K562 (cell line): ENCODE measurements around the gene CAPN10. TPM values are rescaled to one million over a fixed set of nuclear protein-coding genes. Genes with fewer than 3 reads are reported as not detected.

Experiments used
- ATAC-seq: fragments of 200-7000 bp; cut with Tn5 transposase; 3 replicates; pipeline ENCODE4 v1.9.1; 2020; ENCODE audit warnings: moderate library complexity
- BruUV-seq: library from RNA; stranded (reverse); fragments of 400-500 nt; replicated peaks from 2 replicates; lab custom pipeline; 2021; lab: Mats Ljungman, UMichigan
- CTCF ChIA-PET: fragments of 300-600 bp; formaldehyde crosslinking; extraction: SDS; loops from one replicate; lab custom pipeline; 2021; ENCODE audit warnings: low intra/inter-chr PET ratio; lab: Yijun Ruan, JAX
- POLR2A ChIA-PET: fragments of 300-600, 350-650 bp; sonication (Branson Sonifier 250); formaldehyde crosslinking; extraction: SDS; loops from one replicate; lab custom pipeline; 2021; ENCODE audit warnings: antibody characterized with exemption, inconsistent platforms; lab: Yijun Ruan, JAX
- DNase-seq, 4 experiments: peaks; one replicate each; pipeline versions ENCODE4 v3.0.0 to v3.0.0-alpha.2; 2011 to 2018; ENCODE audit warnings: low spot score in 3 of 4, mixed read lengths in 3 of 4; ENCODE audit errors: extremely low read depth in 1 of 4
- FAIRE-seq: peaks from 2 replicates; lab custom pipeline; 2011; peaks lifted over from hg19 to GRCh38; lab: Jason Lieb, UNC
- H2AFZ ChIP-seq: 2 replicates; pipeline ENCODE4 v1.6.0; 2011; ENCODE audit warnings: low read depth, low read length, control low read depth, inconsistent platforms
- H3K27ac ChIP-seq: fragments of 200-600 bp; 3 replicates; pipeline ENCODE4 v1.8.0; 2011; ENCODE audit warnings: low read depth, mild to moderate bottlenecking, control low read depth, inconsistent platforms, low read length, moderate library complexity, mixed read lengths; ENCODE audit errors: extremely low read depth
- H3K27me3 ChIP-seq, 2 experiments: fragments of 300-600 bp in 1 of 2; 2 replicates in 1 of 2; 3 replicates in 1 of 2; pipeline versions ENCODE4 v1.6.0 to v1.8.0; 2011; ENCODE audit warnings: inconsistent platforms in 2 of 2, low read length in 2 of 2, mild to moderate bottlenecking in 1 of 2, mixed read lengths in 1 of 2, moderate library complexity in 1 of 2; ENCODE audit not compliant: control insufficient read depth in 2 of 2, insufficient read depth in 2 of 2
- H3K36me3 ChIP-seq: fragments of 300-600 bp; 3 replicates; pipeline ENCODE4 v1.8.0; 2011; ENCODE audit warnings: mild to moderate bottlenecking, low read length, inconsistent platforms; ENCODE audit not compliant: control insufficient read depth, insufficient read depth
- H3K4me1 ChIP-seq, 2 experiments: fragments of 200-600 bp in 1 of 2; replicated peaks in 1 of 2; 2 replicates in 1 of 2; 3 replicates in 1 of 2; pipeline versions ENCODE4 v1.5.1 to v1.8.0; 2011; ENCODE audit warnings: inconsistent platforms in 2 of 2, low read length in 2 of 2, mild to moderate bottlenecking in 1 of 2, mixed read lengths in 1 of 2, moderate library complexity in 1 of 2; ENCODE audit not compliant: control insufficient read depth in 2 of 2, insufficient read depth in 2 of 2
- H3K4me2 ChIP-seq: 2 replicates; pipeline ENCODE4 v1.6.1; 2011; ENCODE audit warnings: low read length, control low read depth, inconsistent platforms, mixed read lengths; ENCODE audit not compliant: insufficient read depth
- H3K4me3 ChIP-seq: fragments of 200-600 bp; sonication (generic), shearing (Covaris generic); 2 replicates; pipeline ENCODE4 v1.5.1; 2016; ENCODE audit warnings: control low read depth, inconsistent platforms
- H3K79me2 ChIP-seq: fragments of 200-600 bp; 3 replicates; pipeline ENCODE4 v1.8.0; 2011; ENCODE audit warnings: low read length, inconsistent platforms; ENCODE audit not compliant: control insufficient read depth, insufficient read depth
- H3K9ac ChIP-seq, 2 experiments: 2 replicates each; pipeline versions ENCODE4 v1.6.0 to v1.6.1; 2011; ENCODE audit warnings: low read depth in 2 of 2, low read length in 2 of 2, control low read depth in 1 of 2, inconsistent platforms in 1 of 2, mild to moderate bottlenecking in 1 of 2, mixed read lengths in 1 of 2; ENCODE audit not compliant: insufficient read depth in 1 of 2
- H3K9me1 ChIP-seq: one replicate; pipeline ENCODE4 v1.6.0; 2011; ENCODE audit warnings: inconsistent platforms, mild to moderate bottlenecking, low read length, moderate library complexity; ENCODE audit not compliant: control insufficient read depth, insufficient read depth
- H3K9me3 ChIP-seq: replicated peaks from 2 replicates; pipeline ENCODE4 v1.5.1; 2011; ENCODE audit warnings: low read depth, low read length, inconsistent platforms; ENCODE audit not compliant: control insufficient read depth, insufficient read depth
- H4K20me1 ChIP-seq: replicated peaks from 2 replicates; pipeline ENCODE4 v1.6.1; 2011; ENCODE audit warnings: low read length, inconsistent platforms, mixed read lengths; ENCODE audit not compliant: control insufficient read depth, insufficient read depth
- LCOR ChIP-seq: sonication (generic); formaldehyde crosslinking; IDR thresholded peaks from 2 replicates; pipeline ENCODE4 v1.8.0; 2022; ENCODE audit warnings: mild to moderate bottlenecking, missing genetic modification reagents
- MAZ ChIP-seq, 2 experiments: fragments of 450-650 bp in 1 of 2; sonication (generic) in 1 of 2; formaldehyde crosslinking; IDR thresholded peaks in 1 of 2; conservative IDR thresholded peaks in 1 of 2; 2 replicates each; pipeline versions ENCODE4 v1.4.0 to v1.5.0; 2020; ENCODE audit warnings: mild to moderate bottlenecking in 1 of 2, missing genetic modification reagents in 1 of 2
- MED1 ChIP-seq: sonication (generic); formaldehyde crosslinking; IDR thresholded peaks from 2 replicates; pipeline ENCODE4 v1.8.1; 2023; ENCODE audit warnings: missing genetic modification reagents, borderline replicate concordance
- MEIS2 ChIP-seq: fragments of 450-650 bp; IDR thresholded peaks from 2 replicates; pipeline ENCODE4 v1.6.1; 2014; ENCODE audit warnings: mild to moderate bottlenecking; ENCODE audit not compliant: partially characterized antibody
- NR3C1 ChIP-seq: sonication (generic); formaldehyde crosslinking; IDR thresholded peaks from 2 replicates; pipeline ENCODE4 v1.8.1; 2022; ENCODE audit warnings: missing genetic modification reagents
- POLR2H ChIP-seq: IDR thresholded peaks from 2 replicates; pipeline ENCODE4 v1.6.1; 2016; ENCODE audit warnings: missing genetic modification characterization, low read depth, mild to moderate bottlenecking, control low read depth, missing compliant biosample characterization, moderate library complexity
- POLR3G ChIP-seq: IDR thresholded peaks from 2 replicates; pipeline ENCODE4 v1.6.1; 2011; ENCODE audit not compliant: insufficient read length, insufficient replicate concordance; ENCODE audit errors: extremely low read depth
- SIN3B ChIP-seq: fragments of 450-650 bp; IDR thresholded peaks from 2 replicates; pipeline ENCODE4 v1.6.1; 2017; ENCODE audit warnings: low read depth, mild to moderate bottlenecking, moderate library complexity
- SMAD2 ChIP-seq: fragments of 150-350 bp; IDR thresholded peaks from 2 replicates; pipeline ENCODE4 v1.6.1; 2014; ENCODE audit warnings: low read depth, mild to moderate bottlenecking, low read length
- SMARCB1 ChIP-seq: IDR thresholded peaks from 2 replicates; pipeline ENCODE4 v1.6.1; 2011; ENCODE audit warnings: improper control_type of control experiment, low read depth; ENCODE audit not compliant: insufficient read length
- SNIP1 ChIP-seq: fragments of 450-650 bp; IDR thresholded peaks from 2 replicates; pipeline ENCODE4 v1.7.1; 2017; ENCODE audit warnings: low read depth, mild to moderate bottlenecking
- STAT5A ChIP-seq: IDR thresholded peaks from 2 replicates; pipeline ENCODE4 v1.6.1; 2012; ENCODE audit warnings: low read length, inconsistent platforms, borderline replicate concordance
- ZNF23 ChIP-seq: fragments of 250-450 bp; sonication (Bioruptor Pico); IDR thresholded peaks from 2 replicates; pipeline ENCODE4 v1.4.0; 2020; ENCODE audit warnings: mild to moderate bottlenecking
- ZNF431 ChIP-seq: sonication (generic); formaldehyde crosslinking; IDR thresholded peaks from 2 replicates; pipeline ENCODE4 v1.8.0; 2022; ENCODE audit warnings: mild to moderate bottlenecking, missing genetic modification reagents
- WGBS: fragments of 100-300 bp; shearing (Covaris generic); methylation state at CpG from one replicate; pipeline ENCODE4 v1.1.6; 2016; ENCODE audit warnings: low coverage, mixed read lengths; ENCODE audit not compliant: insufficient coverage; ENCODE audit errors: missing lambda C conversion rate; 5-methylcytosine and 5-hydroxymethylcytosine counted together
- in situ Hi-C: fragments of 300-500 bp; cut with MboI; formaldehyde crosslinking; loops from 4 replicates; pipeline ENCODE4 v1.15.0; 2018; ENCODE audit warnings: inconsistent platforms, mixed read lengths
- intact Hi-C: fragments of 100-400 bp; cut with micrococcal nuclease; formaldehyde crosslinking; loops from 2 replicates; pipeline ENCODE4 v1.14.2; 2022
- polyA plus RNA-seq, 8 experiments: library from polyadenylated mRNA; depleted of rRNA in 4 of 8; stranded (reverse) in 5 of 8; unstranded in 3 of 8; fragments of >200 nt; fragmentation: Nextera tagmentation in 2 of 8; fragmentation: Illumina TruSeq in 1 of 8; extraction: Ambion mirVana in 2 of 8; extraction: Trizol in 1 of 8; gene quantifications; 2 replicates each; pipeline versions ENCODE4 v1.2.1 to v1.2.3, GENCODE V29; 2011 to 2014; ENCODE audit warnings: inconsistent platforms in 1 of 8, missing spikeins in 1 of 8
- total RNA-seq, 7 experiments: library from RNA; depleted of rRNA in 6 of 7; stranded (reverse); fragments of >200 nt in 6 of 7; fragmentation: Illumina TruSeq in 2 of 7; extraction: Trizol in 2 of 7; gene quantifications; 2 replicates each; pipeline versions ENCODE4 v1.2.1 to v1.2.3, GENCODE V29; 2011 to 2021; ENCODE audit warnings: low replicate concordance in 1 of 7
- TF ChIP-seq, protein P1 (sequence below): fragments of 250-450 bp; sonication (Bioruptor Pico); IDR thresholded peaks from 2 replicates; pipeline ENCODE4 v1.8.0; 2021; ENCODE audit warnings: mild to moderate bottlenecking, moderate library complexity
- TF ChIP-seq, protein P2 (sequence below): sonication (generic); formaldehyde crosslinking; IDR thresholded peaks from 2 replicates; pipeline ENCODE4 v1.8.0; 2022; ENCODE audit warnings: mild to moderate bottlenecking, low read depth, missing genetic modification reagents

Gene CAPN10
- total and polyA plus RNA-seq, 9 of the 15 experiments (the other 6 are each of a cell fraction or from before 2014, with no cell fraction given) = 0.08 to 26.1 (median 8.4) TPM

DNA sequence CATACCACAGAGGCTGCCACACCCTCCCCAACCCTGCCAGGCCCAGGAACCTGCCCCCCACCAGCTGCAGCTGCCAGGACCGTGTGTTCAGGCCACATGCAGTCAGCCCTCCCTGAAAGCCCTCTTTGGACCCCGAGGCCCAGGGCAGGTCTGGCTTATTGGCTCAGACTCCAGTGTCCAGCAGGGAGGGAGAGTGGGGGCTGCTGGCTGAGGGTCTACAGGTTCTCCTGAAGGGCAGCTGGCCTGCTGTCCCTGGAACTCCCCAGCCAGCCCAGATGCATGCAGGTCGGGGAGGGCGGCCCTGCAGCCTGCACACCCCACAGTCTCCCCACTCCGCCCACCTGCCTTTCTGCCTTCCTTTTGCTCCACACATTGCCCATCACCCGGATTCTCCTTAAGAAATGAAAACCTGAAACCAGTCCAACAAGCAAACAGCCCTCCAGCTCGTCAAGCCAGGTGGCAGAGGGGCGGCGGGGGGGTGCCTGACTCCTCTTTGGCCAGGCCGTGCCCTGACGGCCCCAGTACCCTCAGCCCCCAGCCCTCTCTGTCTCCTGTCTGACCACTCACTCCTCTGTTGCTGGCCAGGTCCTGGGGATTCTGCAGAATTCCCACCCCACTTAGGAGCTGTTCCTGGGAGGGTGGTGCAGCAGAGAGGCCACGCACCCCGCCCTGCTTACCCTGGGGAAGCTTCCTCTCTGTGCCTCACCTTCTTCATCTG, 56.7 kb downstream of the CAPN10 start:
- Histone ChIP-seq H3K79me2 (no peaks in the 10 kb centered on the region), H2AFZ (no peak overlapping the region), H3K9me3 (no peaks in the 10 kb centered on the region), H3K9me1 (no peaks in the 10 kb centered on the region), H3K4me1 (peaks cover 0 to 7% of the 10 kb centered on the region in 2 experiments; a peak in 1 of 5 replicates), H3K27ac (no peak overlapping the region), H3K9ac (no peak overlapping the region; a peak in 1 of 4 replicates), H4K20me1 (no peaks in the 10 kb centered on the region), H3K4me2 (no peak overlapping the region), H3K27me3 (peaks cover 13 to 60% of the 10 kb centered on the region in 2 experiments; a peak in 4 of 5 replicates), H3K36me3 (no peaks in the 10 kb centered on the region), H3K4me3 (no peak overlapping the region)
- POLR2A ChIA-PET = interaction anchor here (0.8 to 1.1 kb wide), 2 partner anchors 16 to 18 kb away, joined by 3 to 4 read pairs; partner anchors contain the start of gene GPR35
- intact Hi-C loops (no loop called here), in situ Hi-C loops (no loop called here)
- no TSS peak for BruUV-seq
- TF ChIP-seq MAZ (CRISPR knock-in tag; conservative IDR thresholded peaks at IDR 0.05 in 1 of 2, IDR thresholded peaks at IDR 0.05 in 1 of 2) (no peak), ZNF23 (CRISPR knock-in tag) (no peak), NR3C1 (CRISPR knock-in tag) (no peak), ZNF431 (no peak), POLR2H (tag) (no peak), SMAD2 (no peak), SNIP1 (no peak), MEIS2 (no peak), MED1 (CRISPR knock-in tag) (no peak), SIN3B (no peak), LCOR (CRISPR knock-in tag) (no peak), POLR3G (no peak), SMARCB1 (no peak), STAT5A (no peak)
- TF ChIP-seq, protein P1, sequence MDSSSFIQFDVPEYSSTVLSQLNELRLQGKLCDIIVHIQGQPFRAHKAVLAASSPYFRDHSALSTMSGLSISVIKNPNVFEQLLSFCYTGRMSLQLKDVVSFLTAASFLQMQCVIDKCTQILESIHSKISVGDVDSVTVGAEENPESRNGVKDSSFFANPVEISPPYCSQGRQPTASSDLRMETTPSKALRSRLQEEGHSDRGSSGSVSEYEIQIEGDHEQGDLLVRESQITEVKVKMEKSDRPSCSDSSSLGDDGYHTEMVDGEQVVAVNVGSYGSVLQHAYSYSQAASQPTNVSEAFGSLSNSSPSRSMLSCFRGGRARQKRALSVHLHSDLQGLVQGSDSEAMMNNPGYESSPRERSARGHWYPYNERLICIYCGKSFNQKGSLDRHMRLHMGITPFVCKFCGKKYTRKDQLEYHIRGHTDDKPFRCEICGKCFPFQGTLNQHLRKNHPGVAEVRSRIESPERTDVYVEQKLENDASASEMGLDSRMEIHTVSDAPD (CRISPR knock-in tag) = no peak
- TF ChIP-seq, protein P2, sequence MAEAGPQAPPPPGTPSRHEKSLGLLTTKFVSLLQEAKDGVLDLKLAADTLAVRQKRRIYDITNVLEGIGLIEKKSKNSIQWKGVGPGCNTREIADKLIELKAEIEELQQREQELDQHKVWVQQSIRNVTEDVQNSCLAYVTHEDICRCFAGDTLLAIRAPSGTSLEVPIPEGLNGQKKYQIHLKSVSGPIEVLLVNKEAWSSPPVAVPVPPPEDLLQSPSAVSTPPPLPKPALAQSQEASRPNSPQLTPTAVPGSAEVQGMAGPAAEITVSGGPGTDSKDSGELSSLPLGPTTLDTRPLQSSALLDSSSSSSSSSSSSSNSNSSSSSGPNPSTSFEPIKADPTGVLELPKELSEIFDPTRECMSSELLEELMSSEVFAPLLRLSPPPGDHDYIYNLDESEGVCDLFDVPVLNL (CRISPR knock-in tag) = no peak
- no peak for DNase-seq
- CTCF ChIA-PET = no interaction called here
- FAIRE-seq = no peak
- no peak for ATAC-seq
- 0% methylated on average over 8 of the region's 13 CpGs for WGBS
